AG04449 (cell line): ENCODE data around the gene PTN.
"Not testable (repeated sequence)": the region's sequence is repeated elsewhere in the genome, so short reads cannot be mapped to it uniquely, and the experiment has no call there.

Source experiments
- CTCF ChIA-PET: fragments of 350-600 bp; formaldehyde crosslinking; extraction: SDS; loops from one replicate; lab custom pipeline; 2021; ENCODE audit warnings: antibody characterized with exemption; lab: Yijun Ruan, JAX
- POLR2A ChIA-PET: fragments of 400-600, 350-600 bp; formaldehyde crosslinking; extraction: SDS; loops from one replicate; lab custom pipeline; 2020; ENCODE audit warnings: antibody characterized with exemption, inconsistent platforms; lab: Yijun Ruan, JAX
- DNase-seq: peaks from one replicate; pipeline ENCODE4 v3.0.0-alpha.2; 2010; ENCODE audit warnings: low read depth, low spot score
- H3K4me3 ChIP-seq: 2 replicates; pipeline ENCODE4 v1.5.1; 2011; ENCODE audit warnings: low read depth, mild to moderate bottlenecking, control low read depth, low read length
- CTCF ChIP-seq: IDR thresholded peaks from one replicate; pipeline ENCODE4 v1.5.1; 2011; ENCODE audit warnings: mild to moderate bottlenecking, moderate library complexity, low read length, control low read depth, inconsistent platforms; ENCODE audit not compliant: insufficient read depth; ENCODE audit errors: missing control alignments

Gene PTN

GRCh38 chr7:137195996-137196395 is 147.5 kb downstream of the PTN start:
- CTCF ChIA-PET: no interaction called here

GRCh38 chr7:137181619-137182018 is 161.9 kb downstream of the PTN start:
- DNase-seq, POLR2A ChIA-PET, CTCF ChIA-PET, H3K4me3 ChIP-seq: not testable (repeated sequence)

More at GRCh38 chr7:137195996-137196395, 147.5 kb downstream of the PTN start:
- POLR2A ChIA-PET: no interaction called here
- H3K4me3 ChIP-seq: no peak overlapping the region
- no peak for DNase-seq
- TF ChIP-seq CTCF: no peak
